Right renal pelvis (tissue), 4 donors: Measurements from ENCODE around the gene ARHGAP8. TPM values are rescaled to one million over a fixed set of nuclear protein-coding genes. Genes with fewer than 3 reads are reported as not detected.

Experiments
- DNase-seq, 4 donors: peaks; one replicate each; pipeline ENCODE4 v3.0.0-alpha.2; 2013; ENCODE audit warnings: low read depth in 4 of 4, low spot score in 3 of 4, missing footprints in 1 of 4
- polyA plus RNA-seq, 4 donors: library from polyadenylated mRNA; unstranded; fragments of 120-200 nt; gene quantifications; one replicate each; pipeline ENCODE4 v1.2.1, GENCODE V29; 2013; ENCODE audit not compliant: insufficient read length in 4 of 4

The ARHGAP8 gene
- polyA plus RNA-seq, 4 donors = 25.2 to 40.4 (median 28.3) TPM

- no peak for DNase-seq
Observed at GRCh38 chr22:44880610-44881290, 128.4 kb downstream of the ARHGAP8 start.

- no peak for DNase-seq
Observed at GRCh38 chr22:44881624-44882023, 129.2 kb downstream of the ARHGAP8 start.

- no peak for DNase-seq
Observed at GRCh38 chr22:44882226-44882905, 130.0 kb downstream of the ARHGAP8 start.

GRCh38 chr22:44883011-44883421, 130.6 kb downstream of the ARHGAP8 start:
- DNase-seq = no peak

- DNase-seq = no peak
Observed at GRCh38 chr22:44884562-44884961, 132.2 kb downstream of the ARHGAP8 start.

GRCh38 chr22:44884968-44885805, 132.8 kb downstream of the ARHGAP8 start:
- no peak for DNase-seq

- no peak for DNase-seq
Observed at GRCh38 chr22:44885806-44886360, 133.5 kb downstream of the ARHGAP8 start.

GRCh38 chr22:44887941-44888366, 135.6 kb downstream of the ARHGAP8 start:
- no peak for DNase-seq

GRCh38 chr22:44888491-44889254, 136.3 kb downstream of the ARHGAP8 start:
- DNase-seq = no peak

GRCh38 chr22:44889255-44889878, 137.0 kb downstream of the ARHGAP8 start:
- no peak for DNase-seq

- DNase-seq = no peak
Observed at GRCh38 chr22:44890416-44891292, 138.3 kb downstream of the ARHGAP8 start.

GRCh38 chr22:44891293-44891747, 138.9 kb downstream of the ARHGAP8 start:
- no peak for DNase-seq

GRCh38 chr22:44891791-44892190, 139.4 kb downstream of the ARHGAP8 start:
- DNase-seq = no peak

GRCh38 chr22:44892243-44892642, 139.9 kb downstream of the ARHGAP8 start:
- no peak for DNase-seq

- DNase-seq = no peak
Observed at GRCh38 chr22:44892803-44893730, 140.7 kb downstream of the ARHGAP8 start.

GRCh38 chr22:44893731-44894080, 141.3 kb downstream of the ARHGAP8 start:
- no peak for DNase-seq

GRCh38 chr22:44894321-44894720, 141.9 kb downstream of the ARHGAP8 start:
- DNase-seq = no peak

GRCh38 chr22:44894782-44895181, 142.4 kb downstream of the ARHGAP8 start:
- DNase-seq = no peak
